ENCODE measurements around the gene POU2AF3. TPM values are rescaled to one million over a fixed set of nuclear protein-coding genes. Genes with fewer than 3 reads are reported as not detected.

Gene POU2AF3
- total RNA-seq, 1 experiment from 2014 or later, result 8.6 TPM

GRCh38 chr11:111355101-111355500 is 56.8 kb downstream of the POU2AF3 start:
- BruUV-seq (replicated peaks), result no TSS peak
- H3K4me3 ChIP-seq (ENCODE audit: low read depth, low read length), result no peak overlapping the region
- DNase-seq, result no peak
- Mint-ChIP-seq H3K27me3 (ENCODE audit: insufficient read depth, unreplicated experiment) (no peaks in the 10 kb centered on the region), H3K4me3 (ENCODE audit: unreplicated experiment) (no peak overlapping the region), H3K27ac (ENCODE audit: unreplicated experiment) (no peak overlapping the region), H3K36me3 (ENCODE audit: insufficient read depth, unreplicated experiment) (peaks cover 6% of the 10 kb centered on the region), H3K4me1 (ENCODE audit: low read depth, unreplicated experiment) (peaks cover 45% of the 10 kb centered on the region), H3K9me3 (ENCODE audit: unreplicated experiment) (no peaks in the 10 kb centered on the region)
- TF ChIP-seq CTCF (IDR thresholded peaks at IDR 0.05; ENCODE audit: insufficient read depth in 1 of 2, low read depth in 1 of 2, low read length in 1 of 2, severe bottlenecking in 1 of 2, unreplicated experiment in 1 of 2), result no peak
- ChIA-PET CTCF (interaction anchor here (0.8 to 1.9 kb wide), 2 partner anchors 20 to 68 kb away, joined by 3 to 6 read pairs; no protein-coding TSS in a partner anchor), POLR2A (no interaction called here)
- intact Hi-C loops (cut with micrococcal nuclease; ENCODE audit: unreplicated experiment), result no loop called here
- peaks cover 77% of the 10 kb centered on the region for H3K4me1 ChIP-seq
- no peaks in the 10 kb centered on the region for H3K9me3 ChIP-seq
- no peaks in the 10 kb centered on the region for H3K27me3 ChIP-seq (replicated peaks; ENCODE audit: control insufficient read depth, insufficient read depth, low read length)
- no peaks in the 10 kb centered on the region for H3K36me3 ChIP-seq (ENCODE audit: control insufficient read depth, insufficient read depth, low read length)

GRCh38 chr11:111355956-111356659 is 57.8 kb downstream of the POU2AF3 start:
- Histone ChIP-seq H3K36me3 (ENCODE audit: control insufficient read depth, insufficient read depth, low read length) (no peaks in the 10 kb centered on the region), H3K4me3 (ENCODE audit: low read depth, low read length) (no peak overlapping the region), H3K27me3 (replicated peaks; ENCODE audit: control insufficient read depth, insufficient read depth, low read length) (no peaks in the 10 kb centered on the region), H3K9me3 (0 out of 2 replicates have a peak, but pooled peaks cover 3% of the 10 kb centered on the region), H3K4me1 (peaks cover 80% of the 10 kb centered on the region)
- no TSS peak for BruUV-seq (replicated peaks)
- Mint-ChIP-seq H3K27ac (ENCODE audit: unreplicated experiment) (no peak overlapping the region), H3K27me3 (ENCODE audit: insufficient read depth, unreplicated experiment) (no peaks in the 10 kb centered on the region), H3K36me3 (ENCODE audit: insufficient read depth, unreplicated experiment) (peaks cover 6% of the 10 kb centered on the region), H3K4me3 (ENCODE audit: unreplicated experiment) (no peak overlapping the region), H3K4me1 (ENCODE audit: low read depth, unreplicated experiment) (peaks cover 39% of the 10 kb centered on the region), H3K9me3 (ENCODE audit: unreplicated experiment) (peaks cover under 1% of the 10 kb centered on the region)
- ChIA-PET POLR2A (no interaction called here), CTCF (interaction anchor here (0.7 to 1.9 kb wide), 3 partner anchors 20 to 67 kb away, joined by 3 to 6 read pairs (median 3); no protein-coding TSS in a partner anchor)
- peak; percentile 50 to 63 for DNase-seq
- no peak for TF ChIP-seq CTCF (IDR thresholded peaks at IDR 0.05; ENCODE audit: insufficient read depth in 1 of 2, low read depth in 1 of 2, low read length in 1 of 2, severe bottlenecking in 1 of 2, unreplicated experiment in 1 of 2)
- intact Hi-C loops (cut with micrococcal nuclease; ENCODE audit: unreplicated experiment), result loop anchor here (1.0 kb wide), 1 partner anchor 22 kb away; no protein-coding TSS in a partner anchor

DNA sequence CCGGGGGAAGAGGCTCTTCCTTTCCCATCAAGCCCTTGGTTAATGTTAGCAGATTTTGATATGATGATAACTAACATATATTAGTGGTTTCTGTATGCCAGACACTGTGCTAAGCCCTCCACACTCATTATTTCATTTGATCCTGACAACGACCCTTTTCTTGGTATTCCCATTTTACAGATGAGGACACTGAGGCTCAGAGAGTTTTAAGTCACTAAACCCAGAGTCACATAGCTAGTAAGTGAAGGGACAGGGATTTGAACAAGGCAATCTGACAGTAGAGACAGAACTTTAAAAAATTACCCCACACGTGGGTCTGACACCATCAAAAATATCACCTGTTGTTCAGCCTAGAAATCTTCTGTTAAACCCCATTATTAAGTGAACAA is 58.3 kb downstream of the POU2AF3 start:
- Mint-ChIP-seq H3K9me3 (ENCODE audit: unreplicated experiment) (peaks cover 6% of the 10 kb centered on the region), H3K4me3 (ENCODE audit: unreplicated experiment) (no peak overlapping the region), H3K36me3 (ENCODE audit: insufficient read depth, unreplicated experiment) (peaks cover under 1% of the 10 kb centered on the region), H3K27ac (ENCODE audit: unreplicated experiment) (no peak overlapping the region), H3K27me3 (ENCODE audit: insufficient read depth, unreplicated experiment) (no peaks in the 10 kb centered on the region), H3K4me1 (ENCODE audit: low read depth, unreplicated experiment) (peaks cover 39% of the 10 kb centered on the region)
- no TSS peak for BruUV-seq (replicated peaks)
- Histone ChIP-seq H3K27me3 (replicated peaks; ENCODE audit: control insufficient read depth, insufficient read depth, low read length) (no peaks in the 10 kb centered on the region), H3K4me1 (peaks cover 80% of the 10 kb centered on the region), H3K4me3 (ENCODE audit: low read depth, low read length) (no peak overlapping the region), H3K36me3 (ENCODE audit: control insufficient read depth, insufficient read depth, low read length) (no peaks in the 10 kb centered on the region), H3K9me3 (0 out of 2 replicates have a peak, but pooled peaks cover 4% of the 10 kb centered on the region)
- POLR2A ChIA-PET, result no interaction called here
- CTCF ChIA-PET, result interaction anchor here (1.9 kb wide), 1 partner anchor 67 kb away, joined by 6 read pairs; no protein-coding TSS in a partner anchor
- TF ChIP-seq CTCF (IDR thresholded peaks at IDR 0.05; ENCODE audit: insufficient read depth in 1 of 2, low read depth in 1 of 2, low read length in 1 of 2, severe bottlenecking in 1 of 2, unreplicated experiment in 1 of 2), result no peak
- DNase-seq, result no peak
- intact Hi-C loops (cut with micrococcal nuclease; ENCODE audit: unreplicated experiment), result loop anchor here (1.0 kb wide), 1 partner anchor 22 kb away; no protein-coding TSS in a partner anchor

Data from Caco-2 (cell line).